HG03442 (cell line): ENCODE results near the gene HOXA5.

Source experiments
- ATAC-seq: cut with Tn5 transposase; IDR thresholded peaks from one replicate; pipeline ENCODE4 v1.9.1; 2021; ENCODE audit warnings: mild to moderate bottlenecking, moderate library complexity; ENCODE audit not compliant: unreplicated experiment

HOXA5 gene

DNA sequence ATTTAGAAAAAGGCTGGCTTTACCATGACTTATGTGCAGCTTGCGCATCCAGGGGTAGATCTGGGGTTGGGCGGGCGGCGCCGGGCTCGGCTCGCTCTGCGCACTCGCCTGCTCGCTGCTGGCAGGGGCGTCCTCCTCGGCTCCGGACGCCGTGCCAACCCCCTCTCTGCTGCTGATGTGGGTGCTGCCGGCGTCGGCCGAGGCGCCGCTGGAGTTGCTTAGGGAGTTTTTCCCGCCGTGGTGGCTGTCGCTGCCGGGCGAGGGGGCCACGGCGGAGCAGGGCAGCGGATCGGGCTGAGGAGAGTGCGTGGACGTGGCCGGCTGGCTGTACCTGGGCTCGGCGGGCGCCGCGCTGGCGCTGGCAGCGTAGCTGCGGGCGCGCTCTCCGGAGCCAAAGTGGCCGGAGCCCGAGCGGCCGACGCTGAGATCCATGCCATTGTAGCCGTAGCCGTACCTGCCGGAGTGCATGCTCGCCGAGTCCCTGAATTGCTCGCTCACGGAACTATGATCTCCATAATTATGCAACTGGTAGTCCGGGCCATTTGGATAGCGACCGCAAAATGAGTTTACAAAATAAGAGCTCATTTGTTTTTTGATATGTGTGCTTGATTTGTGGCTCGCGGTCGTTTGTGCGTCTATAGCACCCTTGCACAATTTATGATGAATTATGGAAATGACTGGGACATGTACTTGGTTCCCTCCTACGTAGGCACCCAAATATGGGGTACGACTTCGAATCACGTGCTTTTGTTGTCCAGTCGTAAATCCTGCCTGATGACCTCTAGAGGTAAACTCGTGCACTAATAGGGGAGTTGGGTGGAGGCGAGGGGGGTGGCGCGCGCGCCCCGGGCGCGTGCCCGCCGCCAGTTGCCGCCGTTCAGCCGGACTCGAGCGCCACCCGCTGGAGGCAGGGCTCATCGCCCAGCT lies at the start of gene HOXA5:
HOXA5 (minus strand) TSS at position 659 of the 927 bp plus-strand sequence; CDS start at position 585, 74 bp downstream.
- no peak for ATAC-seq

DNA sequence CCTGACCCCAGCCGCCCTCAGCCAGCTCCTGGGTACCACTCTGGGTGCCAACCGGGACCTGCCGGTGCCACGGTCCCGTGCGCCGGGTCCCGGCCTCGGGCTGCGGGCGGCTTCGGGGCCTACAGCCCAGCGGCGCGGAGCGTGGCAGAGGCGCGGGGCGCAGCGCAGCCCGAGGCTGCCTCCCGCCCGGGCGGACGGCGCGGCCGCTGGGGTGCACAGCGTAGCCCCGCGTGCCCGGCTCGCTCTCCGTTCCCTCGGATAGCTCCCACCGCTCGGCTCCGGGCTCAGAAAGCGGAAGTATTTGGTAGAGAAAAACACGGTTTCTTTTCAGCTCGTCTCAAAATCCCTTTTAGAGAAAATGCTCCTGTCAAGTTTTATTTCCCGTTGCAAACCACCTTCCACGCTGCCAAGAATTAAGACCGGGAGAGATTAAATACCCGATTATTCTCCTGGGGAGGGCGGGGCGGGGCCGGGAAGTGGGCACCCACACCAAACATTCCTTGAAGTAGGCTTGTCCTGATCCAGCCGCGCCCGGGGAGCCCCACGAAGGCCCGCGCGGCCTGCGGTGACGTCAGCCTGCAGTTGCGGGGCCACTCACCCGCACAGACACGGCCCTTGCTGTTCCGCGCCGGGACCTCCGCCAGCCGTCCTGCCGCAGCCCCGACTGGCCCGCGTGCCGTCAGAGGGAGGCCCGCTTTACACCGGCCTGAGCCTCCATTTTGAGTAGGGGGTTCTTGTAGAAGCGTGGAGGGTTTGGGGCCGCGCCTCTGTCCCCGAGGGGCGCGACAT lies 49.3 kb upstream of the HOXA5 start:
- no peak for ATAC-seq

DNA sequence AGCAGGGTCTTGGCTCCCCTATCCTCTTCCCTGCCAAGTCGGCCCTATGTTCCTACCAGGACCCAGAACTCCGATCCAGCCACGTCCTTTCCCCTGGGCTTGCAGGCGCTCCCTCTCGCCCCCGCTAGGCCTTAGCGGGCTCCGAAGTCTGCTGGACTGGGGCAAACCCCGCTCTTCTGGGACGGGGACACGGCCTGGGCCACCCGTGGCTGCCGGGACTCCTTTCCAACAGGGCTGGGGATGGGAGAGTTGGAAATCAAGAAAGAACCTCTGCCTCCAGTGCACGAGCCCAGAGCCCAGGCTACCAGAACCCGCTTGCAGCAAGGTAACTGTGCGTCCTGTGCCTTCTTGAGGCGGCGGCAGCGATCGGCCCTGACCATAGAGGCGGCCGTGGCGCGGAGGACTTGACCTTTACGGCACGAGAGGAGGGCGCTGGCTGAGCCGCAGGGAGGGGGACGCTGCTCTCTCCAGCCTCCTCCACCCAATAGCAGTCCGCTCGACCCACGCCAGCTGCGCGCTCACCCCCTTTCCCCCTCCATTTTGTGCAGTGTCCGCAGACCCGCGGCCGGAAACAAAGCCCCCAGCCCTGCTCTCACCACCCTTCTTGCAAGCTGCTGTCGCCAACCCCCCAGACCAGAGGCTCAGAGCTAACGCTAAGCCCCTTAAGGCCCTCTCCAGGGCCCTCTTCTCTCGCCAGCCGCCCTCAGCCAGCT lies 48.5 kb upstream of the HOXA5 start:
- ATAC-seq, result no peak

DNA sequence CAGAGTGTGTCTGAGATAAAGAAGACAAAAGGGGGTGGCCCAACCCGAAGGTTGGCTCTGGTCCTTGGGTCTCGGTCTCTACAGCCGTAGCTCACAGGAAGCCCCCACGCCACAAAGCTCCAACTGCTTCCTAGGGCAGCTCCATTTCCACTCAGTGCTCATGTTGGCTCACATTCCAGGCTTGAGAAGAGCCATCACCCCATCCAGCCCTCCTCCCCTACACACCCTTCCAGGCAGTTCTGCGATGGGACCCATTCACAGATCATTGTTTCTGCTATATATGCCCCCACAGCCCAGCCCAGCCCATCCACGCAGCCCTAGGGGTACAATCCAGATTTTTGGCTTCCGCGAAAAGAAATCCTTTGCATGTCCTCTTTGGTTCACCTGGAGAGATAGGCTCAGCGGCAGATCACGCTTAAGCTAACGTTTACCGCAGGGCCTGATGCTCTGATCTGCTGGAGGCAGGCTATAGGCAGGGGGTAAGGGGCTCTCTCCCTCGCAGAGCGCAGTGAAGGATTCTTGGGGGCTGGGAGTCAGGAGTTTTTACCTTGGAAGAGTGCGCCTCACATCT lies 47.8 kb upstream of the HOXA5 start:
- ATAC-seq, result no peak

DNA sequence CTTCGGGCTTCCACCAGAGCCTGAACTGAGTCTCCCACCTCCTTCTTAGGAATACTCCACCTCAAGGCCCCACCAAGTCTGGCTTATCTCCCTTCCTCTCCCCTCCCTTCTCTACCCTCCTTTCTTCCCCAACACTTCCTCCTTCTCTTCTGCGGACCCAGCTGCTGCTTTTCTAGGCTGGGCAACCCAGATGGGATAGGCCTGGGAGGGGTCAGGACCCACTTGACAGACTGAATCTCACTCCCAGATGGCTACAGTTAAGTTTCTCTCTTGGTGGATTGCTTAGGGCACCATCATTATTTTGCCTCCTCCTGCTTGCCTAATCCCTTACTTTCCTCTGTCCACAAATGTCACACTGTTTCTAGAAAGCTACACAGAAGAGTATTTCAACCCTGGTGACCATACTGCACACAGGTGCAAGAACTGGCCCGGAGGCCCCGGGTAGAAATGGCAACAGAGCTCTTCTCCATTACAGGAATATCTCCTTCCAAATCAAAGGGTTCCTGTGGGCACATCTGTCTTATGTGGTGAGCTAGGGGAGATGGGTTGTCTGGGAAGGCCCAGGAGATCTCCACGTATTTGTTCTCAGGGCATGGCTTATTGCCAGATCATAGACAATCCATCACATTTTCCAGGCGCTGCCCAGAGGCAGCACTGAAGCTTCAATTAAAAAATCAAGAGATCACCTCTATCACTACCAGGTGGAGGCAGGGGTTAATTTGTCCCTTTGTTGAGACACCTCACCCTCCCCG lies 46.7 kb upstream of the HOXA5 start:
- ATAC-seq, result no peak

DNA sequence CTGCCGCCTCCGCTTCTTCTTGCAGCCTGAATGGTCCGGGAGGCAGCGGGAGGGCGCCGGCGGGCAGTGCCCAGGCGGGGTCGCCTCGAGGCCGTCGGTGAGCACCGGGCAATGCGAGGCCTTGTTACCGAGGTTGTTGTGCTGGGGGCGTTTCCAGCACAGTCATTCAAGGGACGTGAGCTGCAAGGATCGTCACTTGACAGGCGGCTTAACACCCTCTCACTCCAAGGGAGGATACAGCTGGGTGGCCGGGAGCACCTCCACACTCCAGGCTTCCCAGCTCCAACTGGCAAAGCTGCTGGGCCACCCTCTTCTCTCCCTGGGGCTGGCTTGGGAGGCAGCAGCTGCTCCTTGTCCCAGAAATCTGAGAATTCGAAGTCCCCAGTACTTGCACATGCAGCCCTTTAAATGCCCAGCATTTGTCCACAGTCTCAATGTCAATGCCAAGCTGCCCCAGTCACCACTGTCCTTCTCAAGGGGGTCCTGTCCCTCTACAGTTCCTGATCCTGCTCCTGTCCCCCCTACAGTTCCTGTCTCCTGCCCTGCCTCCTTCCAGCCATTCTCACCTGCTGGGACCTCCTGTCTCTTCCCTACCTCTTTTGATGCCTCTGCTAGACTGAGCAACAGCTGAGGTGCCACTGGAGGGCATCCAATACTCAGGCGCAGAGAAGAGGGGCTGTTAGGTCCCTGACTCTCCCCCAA lies 46.0 kb upstream of the HOXA5 start:
- no peak for ATAC-seq

DNA sequence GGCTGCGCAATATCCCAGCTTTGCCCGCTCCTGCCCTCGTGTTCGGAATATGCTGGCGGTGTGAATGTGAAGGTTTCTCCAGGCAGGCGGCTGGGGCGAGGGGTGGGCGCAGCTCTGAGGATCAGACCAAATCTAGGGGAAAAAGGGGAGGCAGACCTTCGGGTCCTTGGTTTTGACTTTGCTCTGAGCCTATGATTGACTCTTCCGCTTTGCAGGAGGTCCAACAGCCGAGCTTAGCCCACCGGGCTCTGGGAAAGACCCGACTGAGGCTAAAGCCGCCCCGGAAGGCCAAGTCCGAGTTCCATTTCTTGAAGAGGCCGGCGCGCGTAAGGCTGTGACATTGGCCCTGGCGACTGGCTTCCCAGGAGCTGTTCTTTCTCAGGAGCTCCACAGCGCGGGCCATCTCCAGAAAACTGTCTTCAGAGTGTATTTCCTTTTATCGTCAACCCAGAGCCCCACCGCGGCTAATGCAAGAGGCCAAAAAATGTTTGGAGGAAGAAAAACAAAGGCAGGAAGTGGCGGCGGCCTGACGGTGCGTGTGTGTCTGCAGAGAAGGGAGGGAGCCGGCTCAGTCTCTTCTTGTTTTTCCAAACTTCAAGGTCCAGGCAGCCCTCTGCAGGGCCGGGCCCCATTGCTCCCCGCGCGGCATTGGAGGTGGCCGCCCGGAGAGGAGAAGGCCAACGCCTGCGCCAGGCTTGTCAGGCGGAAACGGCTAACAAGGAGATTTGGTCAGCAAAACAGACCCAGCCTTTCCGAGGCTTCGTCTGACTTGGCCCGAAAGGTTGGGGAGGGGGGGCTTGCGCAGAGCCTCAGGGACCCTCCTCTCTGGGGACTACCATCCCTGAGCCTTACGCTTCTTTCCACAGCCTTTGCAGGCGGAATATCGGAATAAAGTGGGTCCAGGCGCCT lies 45.2 kb upstream of the HOXA5 start:
- no peak for ATAC-seq

DNA sequence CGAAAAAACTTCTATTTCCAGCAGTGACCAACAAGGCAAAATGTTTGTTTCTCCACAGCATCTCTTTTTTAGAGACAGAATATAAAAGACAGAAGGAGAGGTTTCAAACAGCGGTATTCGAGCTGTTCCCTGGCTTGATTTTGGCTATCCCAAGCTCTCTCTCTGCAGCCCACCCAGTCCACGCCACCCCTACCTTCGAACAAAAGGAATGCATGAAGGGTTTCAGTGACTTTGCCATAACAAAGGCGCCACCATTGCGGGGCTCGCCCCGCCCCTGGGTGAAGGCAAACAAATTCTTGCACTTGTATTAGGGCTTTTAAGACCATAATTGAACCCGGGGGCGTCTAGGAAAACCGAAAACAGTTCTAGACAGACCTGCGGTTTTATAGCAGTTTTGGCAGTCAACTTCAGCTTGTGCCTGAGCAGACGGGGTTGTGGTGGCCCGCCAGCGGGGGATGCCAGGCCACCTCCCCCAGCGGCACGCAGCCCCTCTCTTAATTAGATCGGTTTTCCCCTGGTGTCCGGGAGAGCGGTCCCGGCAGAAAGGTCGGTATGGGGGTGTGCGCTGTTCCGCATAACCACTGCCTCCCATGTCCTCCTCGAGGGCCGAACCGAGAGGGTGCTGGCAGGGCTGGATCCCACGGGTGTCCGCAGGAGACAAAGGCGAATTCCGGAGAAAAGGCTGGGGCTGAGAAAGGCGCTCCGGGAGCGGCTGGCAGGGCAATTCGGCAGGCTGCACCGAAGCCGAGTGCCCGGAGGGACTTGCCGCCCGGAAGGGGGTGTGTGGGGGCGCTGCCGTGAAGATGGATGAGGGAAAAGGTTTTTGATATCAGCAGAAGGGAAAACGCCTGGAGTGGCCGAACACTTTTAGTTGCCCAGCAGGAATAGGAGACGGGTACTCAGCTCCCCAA lies 44.2 kb upstream of the HOXA5 start:
- no peak for ATAC-seq

DNA sequence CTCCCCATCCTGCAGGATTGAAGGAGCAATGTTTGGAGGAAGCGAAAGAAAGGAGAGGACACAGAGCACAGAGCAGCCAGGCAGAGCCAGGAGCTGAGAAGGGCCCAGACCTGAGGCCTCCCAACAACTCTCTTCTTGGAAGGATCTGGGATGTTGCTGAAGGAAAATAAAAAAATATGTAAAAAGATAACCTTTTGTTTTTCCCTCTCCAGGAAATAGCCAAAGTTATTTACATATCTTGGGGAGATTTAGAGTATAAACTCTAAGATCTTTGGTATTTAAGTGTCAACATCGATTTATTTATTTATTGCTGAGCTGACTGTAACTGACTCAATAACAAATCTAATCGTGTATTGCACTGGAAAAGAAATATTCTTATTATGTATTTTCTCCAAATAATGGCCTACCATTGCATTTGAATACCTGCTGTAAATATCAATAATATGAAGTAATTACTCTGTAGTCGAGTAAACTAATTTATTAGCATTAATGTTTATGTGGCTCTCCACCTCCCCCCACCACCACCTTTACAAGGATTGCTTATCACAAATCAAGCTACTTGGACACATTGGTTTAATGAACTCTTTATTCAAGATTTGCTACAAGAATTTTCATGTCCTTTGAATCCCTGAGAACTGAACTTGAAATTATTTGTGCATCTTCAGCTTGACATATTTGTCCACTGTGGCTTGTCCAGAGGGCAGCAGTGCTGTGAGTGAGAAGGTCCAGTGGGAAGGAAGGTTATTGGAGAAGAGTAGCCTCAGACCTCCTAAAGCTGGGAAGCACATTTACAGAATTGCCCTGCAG lies 43.4 kb upstream of the HOXA5 start:
- no peak for ATAC-seq

DNA sequence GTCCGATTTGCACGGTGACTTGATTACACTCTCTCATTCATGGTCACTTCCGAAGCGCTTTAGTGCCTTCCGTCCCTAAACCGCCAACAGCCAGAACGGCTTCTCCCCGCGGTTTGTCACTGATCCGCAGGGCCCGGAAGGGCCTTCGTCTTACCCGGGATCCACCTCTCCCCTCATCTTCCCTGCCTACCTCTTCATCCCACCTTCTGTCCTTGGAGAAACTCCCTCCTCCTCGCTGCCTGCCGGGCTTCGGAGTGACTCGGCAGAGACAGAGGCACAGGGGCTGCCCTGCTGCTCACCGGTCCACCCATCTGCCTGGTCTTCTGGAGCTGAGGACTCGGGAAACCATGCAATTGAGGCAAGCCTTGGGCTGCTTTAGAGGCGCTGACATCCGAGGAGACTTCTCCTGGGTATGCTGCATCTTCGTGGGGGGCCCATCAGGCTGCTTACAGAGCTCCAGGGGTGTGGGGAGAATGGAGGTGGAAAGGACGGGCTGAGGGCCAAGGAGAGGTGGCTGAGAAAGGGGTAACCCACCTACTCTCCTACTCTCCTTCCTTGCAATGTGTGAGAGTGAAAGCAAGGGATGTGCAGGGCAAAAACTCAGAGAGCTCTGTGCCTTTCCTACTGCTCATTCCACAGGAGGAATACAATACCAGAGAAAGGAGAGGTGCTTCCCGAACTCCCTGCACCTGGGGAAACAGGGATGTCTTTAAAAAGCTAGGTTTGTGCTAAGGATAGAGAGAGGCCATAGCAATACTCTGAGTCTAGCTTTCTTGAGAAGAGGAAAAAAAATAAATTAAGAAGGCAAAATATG lies 42.6 kb upstream of the HOXA5 start:
- no peak for ATAC-seq

DNA sequence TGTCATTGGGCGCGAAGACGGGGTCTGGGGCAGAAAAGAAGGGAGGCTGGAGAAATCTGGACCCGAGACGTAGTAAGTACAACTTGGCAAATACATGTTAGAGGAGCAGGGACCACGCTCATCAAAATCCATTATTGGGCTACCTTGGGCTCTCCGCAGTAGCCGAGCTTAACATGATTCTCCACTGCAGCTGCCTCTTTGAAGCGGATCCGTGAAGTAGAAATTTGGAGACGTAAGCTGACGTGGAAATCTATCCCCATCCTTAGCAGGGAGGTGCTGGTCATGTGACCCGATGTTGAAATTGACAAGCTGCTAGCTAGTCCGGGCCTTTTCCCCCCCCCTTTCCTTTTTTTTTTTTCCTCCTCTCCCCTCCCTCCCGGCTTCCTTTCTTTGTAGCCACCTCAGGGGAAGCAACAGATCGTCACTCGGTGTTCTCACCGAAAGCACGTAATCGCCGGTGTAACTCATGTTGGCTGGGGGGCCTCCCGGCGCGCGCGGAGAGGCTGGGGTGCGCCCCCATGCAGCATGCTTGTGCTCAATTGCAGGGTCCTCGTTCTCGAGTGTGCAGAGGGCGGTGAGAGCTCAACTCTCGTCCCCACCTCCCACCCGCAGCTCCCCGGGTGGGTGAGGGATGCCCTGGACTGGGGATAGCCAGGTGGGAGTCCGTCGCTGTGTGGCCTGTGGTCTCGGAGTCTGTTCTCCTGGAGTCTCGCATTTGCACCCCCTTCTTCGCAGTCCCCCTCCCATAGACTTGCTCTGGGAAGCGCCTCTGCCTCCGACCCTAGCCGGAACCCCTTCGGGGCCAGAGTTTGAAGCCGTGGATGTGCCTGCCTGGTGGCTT lies 41.8 kb upstream of the HOXA5 start, which contains the start of gene HOXA11:
HOXA11 (minus strand) TSS at position 220 of the 841 bp plus-strand sequence; CDS start at position 132, 88 bp downstream.
- no peak for ATAC-seq

DNA sequence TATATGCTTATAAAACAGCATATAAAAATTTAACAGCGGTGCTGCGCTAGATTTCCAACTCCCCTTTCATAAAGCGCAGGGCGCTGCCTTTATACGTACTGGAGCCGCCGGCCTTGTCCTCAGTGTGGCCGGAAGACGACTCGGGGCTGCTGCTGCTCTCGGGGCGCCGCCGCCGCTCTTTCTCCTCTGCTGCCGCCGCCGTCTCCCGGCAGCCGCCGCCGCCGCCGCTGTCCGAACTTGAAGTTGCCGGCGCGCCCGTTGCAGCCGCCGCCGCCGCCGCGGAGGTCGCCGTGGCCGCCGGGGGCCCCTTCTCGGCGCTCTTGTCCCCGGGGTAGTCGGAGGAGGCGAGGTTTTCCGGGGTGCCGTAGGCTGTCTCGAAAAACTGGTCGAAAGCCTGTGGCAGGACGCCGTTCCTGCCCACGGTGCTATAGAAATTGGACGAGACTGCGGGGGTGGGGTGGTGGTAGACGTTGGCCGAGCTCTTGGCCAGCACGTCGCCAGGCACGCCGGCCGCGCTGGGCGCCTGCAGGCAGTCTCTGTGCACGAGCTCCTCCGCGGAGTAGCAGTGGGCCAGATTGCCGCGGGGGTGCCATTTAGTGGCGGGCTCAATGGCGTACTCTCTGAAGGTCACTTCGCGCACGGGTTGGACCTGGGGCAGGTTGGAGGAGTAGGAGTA lies 41.0 kb upstream of the HOXA5 start:
- ATAC-seq, result no peak

DNA sequence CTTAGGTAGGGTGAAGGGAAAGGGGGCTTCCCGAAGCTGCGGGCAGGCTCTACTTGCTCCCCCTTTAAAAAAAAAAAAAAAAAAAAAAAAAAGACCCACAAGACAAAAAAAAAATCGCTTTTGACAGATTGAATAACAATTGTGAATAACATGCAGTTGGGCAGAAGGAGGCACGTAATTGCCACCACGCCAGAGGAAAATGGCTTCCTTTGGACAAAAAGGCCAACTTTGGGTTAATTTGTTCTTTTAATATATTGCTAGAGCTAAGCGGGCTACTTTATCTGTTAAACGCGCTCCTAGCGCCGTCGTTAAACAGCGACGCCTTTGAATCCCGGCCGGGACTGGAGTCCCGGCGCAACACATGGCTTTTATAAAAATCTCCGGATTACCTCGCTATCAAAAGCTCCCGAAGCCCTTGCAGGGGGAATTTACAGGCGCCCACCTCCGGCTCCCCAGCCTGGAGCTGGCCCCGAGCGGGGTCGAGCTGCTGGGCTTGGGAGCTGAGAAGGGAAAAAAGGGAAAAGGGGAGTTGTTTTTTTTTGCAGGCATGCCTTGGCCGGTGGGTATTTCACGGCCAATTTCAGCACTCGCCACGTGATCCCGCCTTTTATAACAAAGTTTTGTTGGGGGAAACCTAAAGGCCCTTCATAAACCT lies 40.3 kb upstream of the HOXA5 start:
- no peak for ATAC-seq
